ENCODE measurements around the gene TRA2A. TPM values are rescaled to one million over a fixed set of nuclear protein-coding genes. Genes with fewer than 3 reads are reported as not detected.

TRA2A gene
- total and polyA plus RNA-seq, 2 donors (not counting 3 experiments of a cell fraction or from before 2014, with no cell fraction given), result 55.1 to 112 TPM

DNA sequence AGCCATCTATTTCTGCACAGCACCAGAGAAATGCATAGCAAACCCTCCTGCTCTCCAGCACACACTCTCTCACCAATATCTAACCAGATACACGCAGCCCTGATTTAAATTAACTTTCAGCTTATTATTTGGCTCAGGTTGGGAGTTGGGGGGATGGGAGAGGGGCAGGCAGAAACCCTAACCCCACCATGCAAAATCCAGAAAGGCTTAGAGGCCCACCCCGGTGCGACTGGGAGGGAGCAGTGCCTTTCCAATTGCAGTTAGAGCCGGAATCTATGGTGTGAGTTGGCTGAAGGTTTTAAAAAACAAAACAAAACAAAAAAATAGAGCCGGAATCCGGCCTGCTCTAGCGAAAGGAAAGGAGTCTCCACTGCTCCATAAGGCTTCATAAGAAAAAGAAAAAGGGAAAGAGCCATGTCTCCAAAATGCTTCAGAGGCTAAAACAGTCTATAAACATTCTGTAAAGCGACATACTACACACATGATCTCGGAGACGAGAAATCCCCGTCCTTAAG, 64.4 kb downstream of the TRA2A start:
- Histone ChIP-seq H3K79me2 (ENCODE audit: control insufficient read depth, insufficient read depth, low read length) (peaks cover 75% of the 10 kb centered on the region), H3K9me3 (replicated peaks; ENCODE audit: control insufficient read depth, insufficient read depth, low read length) (no peaks in the 10 kb centered on the region), H3K4me2 (ENCODE audit: insufficient read depth, low read length) (peak overlapping the region; percentile 96), H3K4me1 (ENCODE audit: control insufficient read depth, extremely low read depth, insufficient read depth, low read length) (peaks cover 45% of the 10 kb centered on the region), H2AFZ (ENCODE audit: low read depth, low read length) (peak overlapping the region; percentile 25), H3K36me3 (ENCODE audit: control insufficient read depth in 2 of 2, extremely low read depth in 1 of 2, insufficient read depth in 2 of 2, low read length in 2 of 2) (no peaks in the 10 kb centered on the region), H3K9me1 (replicated peaks; ENCODE audit: control insufficient read depth, extremely low read depth, insufficient read depth, low read length) (no peaks in the 10 kb centered on the region), H4K20me1 (replicated peaks; ENCODE audit: control insufficient read depth, extremely low read depth, insufficient read depth, low read length) (peaks cover 2% of the 10 kb centered on the region), H3K27me3 (ENCODE audit: control insufficient read depth in 2 of 2, insufficient read depth in 2 of 2, low read length in 2 of 2) (no peaks in the 10 kb centered on the region), H3K9ac (replicated peaks; ENCODE audit: extremely low read depth, insufficient read depth, low read length) (peak overlapping the region; percentile 86), H3K4me3 (replicated peaks in 1 of 3; ENCODE audit: insufficient read depth in 1 of 3, low read depth in 1 of 3, low read length in 3 of 3) (peak overlapping the region; percentile 85 to 96 (median 95)), H3K27ac (ENCODE audit: insufficient read depth, low read depth, low read length) (peak overlapping the region; percentile 74)
- CTCF ChIA-PET, result interaction anchor here (0.6 to 4.5 kb wide), 11 partner anchors 11 to 194 kb away, joined by 3 to 17 read pairs (median 3); no protein-coding TSS in a partner anchor
- FAIRE-seq (no peak), DNase-seq (ENCODE audit: low read depth, low spot score) (peak; percentile 59)
- TF ChIP-seq EZH2 (IDR thresholded peaks at IDR 0.05; ENCODE audit: borderline replicate concordance, low read depth, low read length, severe bottlenecking) (no peak), FOS (IDR thresholded peaks at IDR 0.05; ENCODE audit: borderline replicate concordance, insufficient read depth, low read length) (no peak), POLR2AphosphoS5 (IDR thresholded peaks at IDR 0.05; ENCODE audit: insufficient read depth, low read depth, low read length) (no peak), MYC (IDR thresholded peaks at IDR 0.05; ENCODE audit: low read depth, low read length) (no peak), CTCF (IDR thresholded peaks at IDR 0.05; ENCODE audit: extremely low read depth in 1 of 2, insufficient read depth in 1 of 2, low read depth in 1 of 2, low read length in 2 of 2) (no peak), GATA2 (IDR thresholded peaks at IDR 0.05; ENCODE audit: insufficient read depth, insufficient read length, low read depth, low read length) (no peak), POLR2A (IDR thresholded peaks at IDR 0.05; ENCODE audit: low read depth, low read length) (no peak)
- TF ChIP-seq, protein P1, sequence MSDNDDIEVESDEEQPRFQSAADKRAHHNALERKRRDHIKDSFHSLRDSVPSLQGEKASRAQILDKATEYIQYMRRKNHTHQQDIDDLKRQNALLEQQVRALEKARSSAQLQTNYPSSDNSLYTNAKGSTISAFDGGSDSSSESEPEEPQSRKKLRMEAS (IDR thresholded peaks at IDR 0.05; ENCODE audit: insufficient read depth, insufficient read length), result no peak
- no TSS peak for BruUV-seq (replicated peaks)
- dilution Hi-C loops (cut with MboI; ENCODE audit: extremely low pct_ligation_motif_present, low sequenced_read_pairs), result no loop called here
- intact Hi-C loops (cut with micrococcal nuclease), result no loop called here
- POLR2A ChIA-PET, result no interaction called here
